CD14-positive monocyte (primary cell): ENCODE data around the gene SPOP. TPM values are rescaled to one million over a fixed set of nuclear protein-coding genes. Genes with fewer than 3 reads are reported as not detected.

Experiments used
- DNase-seq, 3 donors: peaks; one replicate each; pipeline ENCODE4 v3.0.0-alpha.2; 2011 to 2022
- H2AFZ ChIP-seq: 2 replicates; pipeline ENCODE4 v1.6.0; 2012; ENCODE audit warnings: mild to moderate bottlenecking, low read depth, low read length, inconsistent platforms; ENCODE audit not compliant: insufficient read depth, poor library complexity, severe bottlenecking
- H3K27ac ChIP-seq, 2 donors: 1 replicate in 1 of 2; 2 replicates in 1 of 2; pipeline ENCODE4 v1.5.1; 2012 to 2013; ENCODE audit warnings: low read length in 2 of 2, control low read depth in 1 of 2, inconsistent platforms in 1 of 2, low read depth in 1 of 2, mild to moderate bottlenecking in 1 of 2
- H3K27me3 ChIP-seq, 2 donors: one replicate each; pipeline versions ENCODE4 v1.6.0 to v1.6.1; 2011 to 2013; ENCODE audit warnings: low read length in 2 of 2; ENCODE audit not compliant: control insufficient read depth in 2 of 2, insufficient read depth in 2 of 2
- H3K36me3 ChIP-seq, 2 donors: replicated peaks in 1 of 2; 1 replicate in 1 of 2; 2 replicates in 1 of 2; pipeline versions ENCODE4 v1.5.1 to v1.6.1; 2012 to 2013; ENCODE audit warnings: low read length in 2 of 2, control low read depth in 1 of 2, inconsistent platforms in 1 of 2, mild to moderate bottlenecking in 1 of 2; ENCODE audit not compliant: insufficient read depth in 2 of 2, control insufficient read depth in 1 of 2
- H3K4me1 ChIP-seq, 2 donors: 1 replicate in 1 of 2; 2 replicates in 1 of 2; pipeline versions ENCODE4 v1.5.1 to v1.6.1; 2012 to 2013; ENCODE audit warnings: low read length in 2 of 2, control low read depth in 1 of 2, inconsistent platforms in 1 of 2, mild to moderate bottlenecking in 1 of 2, moderate library complexity in 1 of 2; ENCODE audit not compliant: insufficient read depth in 2 of 2, control insufficient read depth in 1 of 2
- H3K4me2 ChIP-seq: replicated peaks from 2 replicates; pipeline ENCODE3; 2012; ENCODE audit warnings: low read length, moderate library complexity, mild to moderate bottlenecking; ENCODE audit not compliant: poor library complexity, severe bottlenecking; ENCODE audit errors: extremely low read depth
- H3K4me3 ChIP-seq, 3 experiments: fragments of 200-600 bp in 1 of 3; sonication (generic) in 1 of 3; replicated peaks in 1 of 3; 1 replicate in 2 of 3; 2 replicates in 1 of 3; pipeline ENCODE4 v1.5.1; 2011 to 2013; ENCODE audit warnings: low read length in 3 of 3, mild to moderate bottlenecking in 3 of 3, control low read depth in 2 of 3, low read depth in 2 of 3, inconsistent platforms in 1 of 3, moderate library complexity in 1 of 3
- H3K79me2 ChIP-seq: 2 replicates; pipeline ENCODE4 v1.6.0; 2012; ENCODE audit warnings: mild to moderate bottlenecking, control low read depth, inconsistent platforms, low read length, moderate library complexity; ENCODE audit not compliant: insufficient read depth
- H3K9ac ChIP-seq: 2 replicates; pipeline ENCODE4 v1.6.0; 2017; ENCODE audit warnings: low read length, mild to moderate bottlenecking; ENCODE audit not compliant: insufficient read depth, poor library complexity, severe bottlenecking
- H3K9me3 ChIP-seq, 2 donors: replicated peaks in 1 of 2; 1 replicate in 1 of 2; 2 replicates in 1 of 2; pipeline versions ENCODE4 v1.5.1 to v1.6.1; 2012 to 2013; ENCODE audit warnings: low read length in 2 of 2, control low read depth in 1 of 2; ENCODE audit not compliant: control insufficient read depth in 1 of 2, insufficient read depth in 1 of 2
- H4K20me1 ChIP-seq: 2 replicates; pipeline ENCODE4 v1.6.0; 2012; ENCODE audit warnings: mild to moderate bottlenecking, low read length, control low read depth, moderate library complexity; ENCODE audit not compliant: insufficient read depth
- H3K27ac Mint-ChIP-seq, 7 donors: one replicate each; pipeline ENCODE4 v1.8.0; 2020; ENCODE audit warnings: mild to moderate bottlenecking in 7 of 7, mixed read lengths in 7 of 7, moderate library complexity in 6 of 7, inconsistent platforms in 2 of 7
- H3K27me3 Mint-ChIP-seq, 3 donors: one replicate each; pipeline ENCODE4 v1.8.0; 2021 to 2022; ENCODE audit warnings: low read depth in 3 of 3, mild to moderate bottlenecking in 3 of 3, mixed read lengths in 3 of 3, moderate library complexity in 3 of 3, inconsistent platforms in 1 of 3
- H3K36me3 Mint-ChIP-seq, 2 donors: one replicate each; pipeline ENCODE4 v1.8.0; 2020; ENCODE audit warnings: mixed read lengths in 2 of 2, inconsistent platforms in 1 of 2, mild to moderate bottlenecking in 1 of 2
- H3K4me1 Mint-ChIP-seq: one replicate; pipeline ENCODE4 v1.8.0; 2020; ENCODE audit warnings: mild to moderate bottlenecking, mixed read lengths
- H3K4me3 Mint-ChIP-seq, 2 donors: one replicate each; pipeline ENCODE4 v1.8.0; 2020; ENCODE audit warnings: mild to moderate bottlenecking in 2 of 2, mixed read lengths in 2 of 2, moderate library complexity in 1 of 2
- H3K9me3 Mint-ChIP-seq, 7 donors: one replicate each; pipeline ENCODE4 v1.8.0; 2020 to 2022; ENCODE audit warnings: mixed read lengths in 7 of 7, mild to moderate bottlenecking in 6 of 7, moderate library complexity in 6 of 7, inconsistent platforms in 2 of 7
- CTCF ChIP-seq: fragments of 200-600 bp; IDR thresholded peaks from one replicate; pipeline ENCODE4 v1.8.0; 2022; ENCODE audit warnings: antibody characterized with exemption, mild to moderate bottlenecking
- WGBS: methylation state at CpG from one replicate; pipeline ENCODE4 v1.1.5; 2013; ENCODE audit warnings: missing lambda C conversion rate; ENCODE audit not compliant: insufficient coverage; 5-methylcytosine and 5-hydroxymethylcytosine counted together
- intact Hi-C, 2 donors: fragments of 100-400 bp; cut with micrococcal nuclease; formaldehyde crosslinking; loops; one replicate each; pipeline versions ENCODE4 v1.15.0 to v1.15.1; 2023
- polyA plus RNA-seq, 3 donors: library from polyadenylated mRNA; depleted of rRNA in 1 of 3; unstranded in 2 of 3; stranded (reverse) in 1 of 3; fragments of 300-500 nt in 2 of 3; fragments of >200 nt in 1 of 3; fragmentation: Illumina TruSeq in 2 of 3; gene quantifications; 1 replicate in 2 of 3; 2 replicates in 1 of 3; pipeline ENCODE4 v1.2.3, GENCODE V29; 2012 to 2021

SPOP gene
- polyA plus RNA-seq, 3 donors: 41.3 to 65.5 (median 63.2) TPM

GRCh38 chr17:49616086-49616485 is 61.8 kb downstream of the SPOP start:
- Histone ChIP-seq H3K9ac (no peak overlapping the region), H3K27me3 (no peaks in the 10 kb centered on the region), H4K20me1 (peaks cover 78% of the 10 kb centered on the region), H2AFZ (no peak overlapping the region), H3K36me3 (peaks cover 59 to 87% of the 10 kb centered on the region in 2 donors), H3K4me1 (peaks cover 23 to 45% of the 10 kb centered on the region in 2 donors), H3K4me3 (no peak overlapping the region), H3K4me2 (no peak overlapping the region), H3K79me2 (peaks cover 5% of the 10 kb centered on the region), H3K27ac (peak overlapping the region in 1 of 2 donors; percentile 34), H3K9me3 (no peaks in the 10 kb centered on the region)
- H3K4me3 Mint-ChIP-seq: no peak overlapping the region
- H3K27ac Mint-ChIP-seq: no peak overlapping the region
- H3K9me3 Mint-ChIP-seq: no peaks in the 10 kb centered on the region
- intact Hi-C loops: loop anchor here in 1 of 2 donors (10.0 kb wide), 1 partner anchor 79 kb away; no protein-coding TSS in a partner anchor
- no peak for TF ChIP-seq CTCF
- H3K36me3 Mint-ChIP-seq: peaks cover 57 to 86% of the 10 kb centered on the region in 2 donors
- WGBS: 89% methylated on average over 1 of the region's 3 CpGs
- DNase-seq: no peak
- peaks cover 43% of the 10 kb centered on the region for H3K4me1 Mint-ChIP-seq
- H3K27me3 Mint-ChIP-seq: peaks cover 0 to 2% (median 0%) of the 10 kb centered on the region in 3 donors

- H3K79me2 ChIP-seq: peaks cover 5% of the 10 kb centered on the region
- Mint-ChIP-seq H3K27me3 (peaks cover 0 to 2% (median 0%) of the 10 kb centered on the region in 3 donors), H3K9me3 (no peaks in the 10 kb centered on the region), H3K36me3 (peaks cover 57 to 85% of the 10 kb centered on the region in 2 donors), H3K27ac (no peak overlapping the region), H3K4me3 (no peak overlapping the region), H3K4me1 (peaks cover 40% of the 10 kb centered on the region)
- WGBS: no CpG with 5 or more reads among the region's 1 CpG
- DNase-seq: no peak
- no peak overlapping the region for H2AFZ ChIP-seq
- H3K9ac ChIP-seq: no peak overlapping the region
- H3K4me3 ChIP-seq: no peak overlapping the region
- intact Hi-C loops: loop anchor here in 1 of 2 donors (10.0 kb wide), 1 partner anchor 82 kb away; no protein-coding TSS in a partner anchor
- no peaks in the 10 kb centered on the region for H3K27me3 ChIP-seq
- no peak for TF ChIP-seq CTCF
- no peak overlapping the region for H3K27ac ChIP-seq
- peaks cover 28 to 42% of the 10 kb centered on the region in 2 donors for H3K4me1 ChIP-seq
- no peak overlapping the region for H3K4me2 ChIP-seq
- peaks cover 73% of the 10 kb centered on the region for H4K20me1 ChIP-seq
- H3K36me3 ChIP-seq: peaks cover 62 to 88% of the 10 kb centered on the region in 2 donors
- no peaks in the 10 kb centered on the region for H3K9me3 ChIP-seq
Observed at GRCh38 chr17:49613182-49613800, 64.6 kb downstream of the SPOP start.
